ENCODE data around the gene HABP4.

The HABP4 gene

DNA sequence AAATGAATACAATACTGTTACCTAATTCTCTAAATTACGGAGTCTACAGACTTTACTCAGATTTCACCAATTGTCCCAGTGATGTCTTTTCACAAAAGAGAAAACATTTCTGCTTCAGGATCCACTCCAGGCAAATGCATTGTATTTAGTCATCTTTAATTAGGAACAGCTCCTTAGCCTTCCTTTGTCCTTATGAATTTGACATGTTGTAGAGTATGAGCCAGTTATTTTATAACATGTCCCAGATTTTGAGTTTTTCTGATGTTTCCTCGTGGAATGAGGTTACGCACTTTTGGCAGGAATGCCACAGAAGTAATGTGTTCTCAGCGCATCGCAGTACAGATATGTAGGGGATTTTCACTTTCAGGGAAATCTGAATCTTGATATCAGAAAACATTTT, 10.5 kb downstream of the HABP4 start:
- DNase-seq (ENCODE audit: extremely low spot score): no peak
- CTCF ChIA-PET: interaction anchor here (0.6 to 0.7 kb wide), 3 partner anchors 25 to 143 kb away, joined by 3 read pairs; no protein-coding TSS in a partner anchor
- POLR2A ChIA-PET: no interaction called here
- TF ChIP-seq BHLHE40 (IDR thresholded peaks at IDR 0.05; ENCODE audit: borderline replicate concordance): no peak
- TF ChIP-seq PKNOX1 (IDR thresholded peaks at IDR 0.05): no peak
- TF ChIP-seq ELF4 (IDR thresholded peaks at IDR 0.05): no peak
- TF ChIP-seq FOXA1 (IDR thresholded peaks at IDR 0.05): no peak
- TF ChIP-seq HDGF (IDR thresholded peaks at IDR 0.05; ENCODE audit: borderline replicate concordance): no peak
- TF ChIP-seq ARNT (IDR thresholded peaks at IDR 0.05): no peak
- no peak for TF ChIP-seq CTBP1 (IDR thresholded peaks at IDR 0.05; ENCODE audit: borderline replicate concordance)
- no peak for TF ChIP-seq TARDBP (IDR thresholded peaks at IDR 0.05)
- no peak for TF ChIP-seq LEF1 (IDR thresholded peaks at IDR 0.05; ENCODE audit: borderline replicate concordance)
- TF ChIP-seq FOXK2 (IDR thresholded peaks at IDR 0.05): no peak
- no peak for TF ChIP-seq L3MBTL2 (conservative IDR thresholded peaks at IDR 0.05)
- no peak for TF ChIP-seq FOXM1 (IDR thresholded peaks at IDR 0.05; ENCODE audit: borderline replicate concordance)
- TF ChIP-seq SP1 (IDR thresholded peaks at IDR 0.05): no peak

DNA sequence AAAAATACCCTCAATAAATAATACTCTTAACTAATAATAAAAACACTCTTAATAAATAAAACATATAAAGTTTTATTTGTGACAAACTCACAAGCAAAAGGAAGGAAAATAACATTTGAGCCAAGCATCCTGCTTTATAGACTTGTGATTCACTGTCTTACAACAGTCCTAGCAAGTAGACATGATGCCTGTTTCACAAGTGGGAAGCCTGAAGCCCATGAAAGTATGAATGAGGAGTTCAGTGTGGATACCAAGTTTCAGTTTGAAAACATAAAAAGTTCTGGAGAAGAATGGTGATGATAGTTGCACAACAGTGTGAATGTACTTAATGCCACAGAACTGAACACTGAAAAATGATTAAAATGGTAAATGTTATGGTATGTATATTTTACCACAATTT, 10.9 kb downstream of the HABP4 start:
- DNase-seq (ENCODE audit: extremely low spot score): no peak
- CTCF ChIA-PET: no interaction called here
- TF ChIP-seq ELF4 (IDR thresholded peaks at IDR 0.05) (no peak), ARNT (IDR thresholded peaks at IDR 0.05) (no peak), ZNF384 (IDR thresholded peaks at IDR 0.05) (no peak), FOXM1 (IDR thresholded peaks at IDR 0.05; ENCODE audit: borderline replicate concordance) (no peak), NFRKB (IDR thresholded peaks at IDR 0.05) (no peak), PKNOX1 (IDR thresholded peaks at IDR 0.05) (no peak), LEF1 (IDR thresholded peaks at IDR 0.05; ENCODE audit: borderline replicate concordance) (no peak), CTBP1 (IDR thresholded peaks at IDR 0.05; ENCODE audit: borderline replicate concordance) (no peak), L3MBTL2 (conservative IDR thresholded peaks at IDR 0.05) (no peak), SP1 (IDR thresholded peaks at IDR 0.05) (no peak)
- POLR2A ChIA-PET: no interaction called here

- TF ChIP-seq SP1 (IDR thresholded peaks at IDR 0.05) (no peak), NFRKB (IDR thresholded peaks at IDR 0.05) (no peak), ZNF384 (IDR thresholded peaks at IDR 0.05) (no peak), FOXK2 (IDR thresholded peaks at IDR 0.05) (no peak), HDGF (IDR thresholded peaks at IDR 0.05; ENCODE audit: borderline replicate concordance) (no peak), CTBP1 (IDR thresholded peaks at IDR 0.05; ENCODE audit: borderline replicate concordance) (no peak), FOXA1 (IDR thresholded peaks at IDR 0.05) (no peak), BHLHE40 (IDR thresholded peaks at IDR 0.05; ENCODE audit: borderline replicate concordance) (no peak)
- ChIA-PET POLR2A (no interaction called here), CTCF (no interaction called here)
- DNase-seq (ENCODE audit: extremely low spot score): no peak
Measured at GRCh38 chr9:96461336-96461735, 11.4 kb downstream of the HABP4 start.

- CTCF ChIA-PET: no interaction called here
- DNase-seq (ENCODE audit: extremely low spot score): no peak
- no peak for TF ChIP-seq L3MBTL2 (conservative IDR thresholded peaks at IDR 0.05)
- TF ChIP-seq TARDBP (IDR thresholded peaks at IDR 0.05): no peak
- no peak for TF ChIP-seq ARNT (IDR thresholded peaks at IDR 0.05)
- TF ChIP-seq BHLHE40 (IDR thresholded peaks at IDR 0.05; ENCODE audit: borderline replicate concordance): no peak
- no peak for TF ChIP-seq LEF1 (IDR thresholded peaks at IDR 0.05; ENCODE audit: borderline replicate concordance)
- no peak for TF ChIP-seq CTBP1 (IDR thresholded peaks at IDR 0.05; ENCODE audit: borderline replicate concordance)
- TF ChIP-seq ZNF384 (IDR thresholded peaks at IDR 0.05): no peak
- TF ChIP-seq FOXM1 (IDR thresholded peaks at IDR 0.05; ENCODE audit: borderline replicate concordance): no peak
- TF ChIP-seq SP1 (IDR thresholded peaks at IDR 0.05): no peak
- TF ChIP-seq NFRKB (IDR thresholded peaks at IDR 0.05): no peak
- TF ChIP-seq ELF4 (IDR thresholded peaks at IDR 0.05): no peak
- no peak for TF ChIP-seq FOXK2 (IDR thresholded peaks at IDR 0.05)
- no peak for TF ChIP-seq FOXA1 (IDR thresholded peaks at IDR 0.05)
- TF ChIP-seq SUZ12 (IDR thresholded peaks at IDR 0.05): no peak
- TF ChIP-seq HDGF (IDR thresholded peaks at IDR 0.05; ENCODE audit: borderline replicate concordance): no peak
- no peak for TF ChIP-seq PKNOX1 (IDR thresholded peaks at IDR 0.05)
- POLR2A ChIA-PET: no interaction called here
Measured at GRCh38 chr9:96462541-96462940, 12.6 kb downstream of the HABP4 start.

GRCh38 chr9:96464426-96464825, 14.5 kb downstream of the HABP4 start:
- POLR2A ChIA-PET: no interaction called here
- TF ChIP-seq PKNOX1 (IDR thresholded peaks at IDR 0.05) (no peak), ELF4 (IDR thresholded peaks at IDR 0.05) (no peak), ARNT (IDR thresholded peaks at IDR 0.05) (no peak), BHLHE40 (IDR thresholded peaks at IDR 0.05; ENCODE audit: borderline replicate concordance) (no peak), ZNF384 (IDR thresholded peaks at IDR 0.05) (no peak), SP1 (IDR thresholded peaks at IDR 0.05) (no peak), L3MBTL2 (conservative IDR thresholded peaks at IDR 0.05) (no peak), SUZ12 (IDR thresholded peaks at IDR 0.05) (no peak), TARDBP (IDR thresholded peaks at IDR 0.05) (no peak), LEF1 (IDR thresholded peaks at IDR 0.05; ENCODE audit: borderline replicate concordance) (no peak), FOXA1 (IDR thresholded peaks at IDR 0.05) (no peak), NFRKB (IDR thresholded peaks at IDR 0.05) (no peak), FOXK2 (IDR thresholded peaks at IDR 0.05) (no peak), CTBP1 (IDR thresholded peaks at IDR 0.05; ENCODE audit: borderline replicate concordance) (no peak), HDGF (IDR thresholded peaks at IDR 0.05; ENCODE audit: borderline replicate concordance) (no peak), FOXM1 (IDR thresholded peaks at IDR 0.05; ENCODE audit: borderline replicate concordance) (no peak)
- CTCF ChIA-PET: no interaction called here
- DNase-seq (ENCODE audit: extremely low spot score): no peak

All from HEK293T (cell line).